H9 (cell line): Measurements from ENCODE around the gene MT1X. TPM values are rescaled to one million over a fixed set of nuclear protein-coding genes. Genes with fewer than 3 reads are reported as not detected.

Source experiments
- DNase-seq: peaks from one replicate; pipeline ENCODE4 v3.0.0-alpha.2; 2017
- H2AFZ ChIP-seq: one replicate; pipeline ENCODE4 v1.6.1; 2013; ENCODE audit warnings: mild to moderate bottlenecking, low read length, control low read depth, moderate library complexity
- H2AK5ac ChIP-seq: 2 replicates; pipeline ENCODE4 v1.6.1; 2013; ENCODE audit warnings: low read length, control low read depth, mixed read lengths; ENCODE audit not compliant: insufficient read length
- H2BK120ac ChIP-seq: one replicate; pipeline ENCODE4 v1.6.1; 2013; ENCODE audit warnings: low read depth, mild to moderate bottlenecking, low read length, control low read depth, inconsistent platforms; ENCODE audit not compliant: poor library complexity, severe bottlenecking
- H2BK12ac ChIP-seq: 2 replicates; pipeline ENCODE4 v1.6.1; 2013; ENCODE audit warnings: low read length, control low read depth, mixed read lengths, low read depth; ENCODE audit not compliant: insufficient read length
- H2BK15ac ChIP-seq: 2 replicates; pipeline ENCODE4 v1.6.1; 2013; ENCODE audit warnings: low read depth, low read length, control low read depth
- H2BK20ac ChIP-seq: one replicate; pipeline ENCODE4 v1.6.1; 2013; ENCODE audit warnings: low read depth, mild to moderate bottlenecking, low read length, control low read depth, inconsistent platforms; ENCODE audit not compliant: poor library complexity, severe bottlenecking
- H2BK5ac ChIP-seq: 2 replicates; pipeline ENCODE4 v1.6.1; 2013; ENCODE audit warnings: low read length, control low read depth, mixed read lengths; ENCODE audit not compliant: insufficient read length
- H3K14ac ChIP-seq: 2 replicates; pipeline ENCODE4 v1.6.1; 2013; ENCODE audit warnings: low read length, control low read depth; ENCODE audit not compliant: insufficient read depth
- H3K18ac ChIP-seq: 2 replicates; pipeline ENCODE4 v1.6.1; 2013; ENCODE audit warnings: low read depth, mild to moderate bottlenecking, mixed read lengths, low read length, control low read depth; ENCODE audit not compliant: insufficient read length
- H3K23ac ChIP-seq: 2 replicates; pipeline ENCODE4 v1.6.1; 2013; ENCODE audit warnings: low read length, control low read depth, mixed read lengths, low read depth; ENCODE audit not compliant: insufficient read length
- H3K23me2 ChIP-seq: 2 replicates; pipeline ENCODE4 v1.6.1; 2013; ENCODE audit warnings: low read depth, mild to moderate bottlenecking, mixed read lengths, low read length, control low read depth; ENCODE audit not compliant: insufficient read length, poor library complexity, severe bottlenecking
- H3K27ac ChIP-seq: 2 replicates; pipeline ENCODE4 v1.5.1; 2013; ENCODE audit warnings: low read length, control low read depth, mixed read lengths, low read depth; ENCODE audit not compliant: insufficient read length
- H3K27me3 ChIP-seq: 2 replicates; pipeline ENCODE4 v1.6.1; 2013; ENCODE audit warnings: low read length, control low read depth, inconsistent platforms; ENCODE audit not compliant: insufficient read depth
- H3K4ac ChIP-seq: 2 replicates; pipeline ENCODE4 v1.6.1; 2013; ENCODE audit warnings: low read depth, mild to moderate bottlenecking, control low read depth, inconsistent platforms, low read length, moderate library complexity
- H3K4me1 ChIP-seq: 2 replicates; pipeline ENCODE4 v1.6.1; 2013; ENCODE audit warnings: low read length, control low read depth, inconsistent platforms; ENCODE audit not compliant: insufficient read depth
- H3K4me2 ChIP-seq: 2 replicates; pipeline ENCODE4 v1.6.1; 2013; ENCODE audit warnings: low read length, control low read depth, mixed read lengths; ENCODE audit not compliant: insufficient read length, insufficient read depth
- H3K56ac ChIP-seq: 2 replicates; pipeline ENCODE4 v1.6.1; 2013; ENCODE audit warnings: low read depth, mild to moderate bottlenecking, mixed read lengths, low read length, control low read depth; ENCODE audit not compliant: insufficient read length
- H3K79me1 ChIP-seq: 2 replicates; pipeline ENCODE4 v1.6.1; 2013; ENCODE audit warnings: low read depth, mild to moderate bottlenecking, moderate library complexity, low read length, control low read depth, inconsistent platforms; ENCODE audit not compliant: insufficient read depth, poor library complexity, severe bottlenecking
- H3K79me2 ChIP-seq: 2 replicates; pipeline ENCODE4 v1.6.1; 2013; ENCODE audit warnings: low read length, control low read depth, inconsistent platforms; ENCODE audit not compliant: insufficient read depth
- H3K9ac ChIP-seq: 2 replicates; pipeline ENCODE4 v1.6.1; 2013; ENCODE audit warnings: low read length, control low read depth, mixed read lengths; ENCODE audit not compliant: insufficient read length; ENCODE audit errors: extremely low read depth
- H3K9me3 ChIP-seq: one replicate; pipeline ENCODE4 v1.6.1; 2013; ENCODE audit warnings: low read depth, low read length, inconsistent platforms; ENCODE audit not compliant: control insufficient read depth
- H3T11ph ChIP-seq: one replicate; pipeline ENCODE4 v1.6.1; 2013; ENCODE audit warnings: mild to moderate bottlenecking, low read length, control low read depth, inconsistent platforms
- H4K20me1 ChIP-seq: one replicate; pipeline ENCODE4 v1.6.1; 2013; ENCODE audit not compliant: control insufficient read depth, insufficient read length, insufficient read depth
- H4K5ac ChIP-seq: 2 replicates; pipeline ENCODE4 v1.6.1; 2013; ENCODE audit warnings: low read depth, mild to moderate bottlenecking, mixed read lengths, low read length, control low read depth; ENCODE audit not compliant: insufficient read length
- H4K8ac ChIP-seq: replicated peaks from 2 replicates; pipeline ENCODE4 v1.6.1; 2013; ENCODE audit warnings: low read length, control low read depth, mixed read lengths, low read depth; ENCODE audit not compliant: insufficient read length
- H4K91ac ChIP-seq: 2 replicates; pipeline ENCODE4 v1.6.1; 2013; ENCODE audit warnings: low read depth, mild to moderate bottlenecking, moderate library complexity, mixed read lengths, low read length, control low read depth; ENCODE audit not compliant: insufficient read length
- H3K27ac Mint-ChIP-seq, 3 experiments: 2 replicates in 2 of 3; 3 replicates in 1 of 3; pipeline ENCODE4 v1.8.0; 2020 to 2021; ENCODE audit warnings: mixed read lengths in 3 of 3, mild to moderate bottlenecking in 1 of 3, moderate library complexity in 1 of 3
- H3K27me3 Mint-ChIP-seq: 2 replicates; pipeline ENCODE4 v1.8.0; 2021; ENCODE audit warnings: low read depth, mild to moderate bottlenecking, moderate library complexity, mixed read lengths
- H3K36me3 Mint-ChIP-seq, 3 experiments: 2 replicates in 2 of 3; 3 replicates in 1 of 3; pipeline ENCODE4 v1.8.0; 2020 to 2021; ENCODE audit warnings: low read depth in 3 of 3, mixed read lengths in 3 of 3; ENCODE audit not compliant: insufficient read depth in 1 of 3
- H3K4me1 Mint-ChIP-seq, 2 experiments: 2 replicates each; pipeline ENCODE4 v1.8.0; 2020; ENCODE audit warnings: mixed read lengths in 2 of 2
- H3K4me3 Mint-ChIP-seq, 2 experiments: 2 replicates in 1 of 2; 3 replicates in 1 of 2; pipeline ENCODE4 v1.8.0; 2020 to 2021; ENCODE audit warnings: mild to moderate bottlenecking in 2 of 2, mixed read lengths in 2 of 2, moderate library complexity in 1 of 2
- H3K9me3 Mint-ChIP-seq, 2 experiments: 2 replicates in 1 of 2; 3 replicates in 1 of 2; pipeline ENCODE4 v1.8.0; 2020; ENCODE audit warnings: mild to moderate bottlenecking in 2 of 2, mixed read lengths in 2 of 2, moderate library complexity in 1 of 2
- WGBS: extraction: QIAGEN DNeasy Blood & Tissue Kit; methylation state at CpG from one replicate; pipeline ENCODE4 v1.1.7; 2013; ENCODE audit warnings: missing lambda C conversion rate, low lambda C conversion rate, mixed read lengths; ENCODE audit not compliant: insufficient read length; ENCODE audit errors: extremely low coverage; 5-methylcytosine and 5-hydroxymethylcytosine counted together
- total RNA-seq: library from RNA; stranded (reverse); gene quantifications from 2 replicates; pipeline ENCODE4 v1.2.1, GENCODE V29; 2021
- TF ChIP-seq, protein P1 (sequence below): fragments of 200-600 bp; sonication (generic); conservative IDR thresholded peaks from 3 replicates; pipeline ENCODE4 v1.8.0; 2021; ENCODE audit warnings: antibody characterized with exemption, mild to moderate bottlenecking

The MT1X gene
- total RNA-seq, 1 experiment from 2014 or later, result 32.1 TPM

DNA sequence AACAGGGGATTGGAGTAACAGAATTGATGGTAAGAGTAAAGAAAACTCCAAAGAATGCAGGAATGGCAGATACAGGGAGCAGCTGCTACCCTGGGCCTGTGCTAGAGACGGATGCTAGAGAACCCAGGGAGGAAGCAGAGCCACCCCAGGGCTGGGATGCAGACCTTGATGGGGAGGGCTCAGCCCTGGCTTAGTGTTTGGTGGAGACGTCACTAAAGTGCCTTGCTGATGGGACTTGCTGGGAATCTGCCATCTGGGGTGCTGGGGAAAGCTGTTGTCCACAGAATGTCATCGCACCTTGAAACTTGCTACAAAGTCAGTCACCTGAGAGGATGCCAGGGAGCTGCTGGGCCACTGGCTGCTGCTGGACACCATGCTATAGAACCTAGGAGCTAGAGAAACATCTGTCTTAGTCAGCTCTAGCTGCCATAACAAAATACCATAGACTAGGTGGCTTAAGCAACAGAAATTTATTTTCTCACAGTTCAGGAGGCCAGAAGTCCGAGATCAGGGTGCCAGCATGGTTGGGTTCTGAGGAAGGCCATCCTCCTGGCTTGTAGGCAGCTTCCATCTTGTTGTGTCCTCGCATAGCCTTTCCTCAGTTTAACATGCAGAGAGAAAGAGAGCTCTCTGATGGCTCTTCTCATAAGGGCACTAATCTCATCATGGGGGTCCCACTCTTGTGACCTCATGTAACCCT lies 15.3 kb downstream of the MT1X start:
- TF ChIP-seq, protein P1, sequence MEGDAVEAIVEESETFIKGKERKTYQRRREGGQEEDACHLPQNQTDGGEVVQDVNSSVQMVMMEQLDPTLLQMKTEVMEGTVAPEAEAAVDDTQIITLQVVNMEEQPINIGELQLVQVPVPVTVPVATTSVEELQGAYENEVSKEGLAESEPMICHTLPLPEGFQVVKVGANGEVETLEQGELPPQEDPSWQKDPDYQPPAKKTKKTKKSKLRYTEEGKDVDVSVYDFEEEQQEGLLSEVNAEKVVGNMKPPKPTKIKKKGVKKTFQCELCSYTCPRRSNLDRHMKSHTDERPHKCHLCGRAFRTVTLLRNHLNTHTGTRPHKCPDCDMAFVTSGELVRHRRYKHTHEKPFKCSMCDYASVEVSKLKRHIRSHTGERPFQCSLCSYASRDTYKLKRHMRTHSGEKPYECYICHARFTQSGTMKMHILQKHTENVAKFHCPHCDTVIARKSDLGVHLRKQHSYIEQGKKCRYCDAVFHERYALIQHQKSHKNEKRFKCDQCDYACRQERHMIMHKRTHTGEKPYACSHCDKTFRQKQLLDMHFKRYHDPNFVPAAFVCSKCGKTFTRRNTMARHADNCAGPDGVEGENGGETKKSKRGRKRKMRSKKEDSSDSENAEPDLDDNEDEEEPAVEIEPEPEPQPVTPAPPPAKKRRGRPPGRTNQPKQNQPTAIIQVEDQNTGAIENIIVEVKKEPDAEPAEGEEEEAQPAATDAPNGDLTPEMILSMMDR, result no peak
- no peak for DNase-seq
- Histone ChIP-seq H3K79me1 (no peaks in the 10 kb centered on the region), H2BK12ac (no peak overlapping the region), H4K8ac (no peak overlapping the region), H3K4ac (no peak overlapping the region), H3K27ac (no peak overlapping the region), H2AFZ (no peak overlapping the region), H2AK5ac (no peak overlapping the region), H3K4me1 (peaks cover 6% of the 10 kb centered on the region), H4K20me1 (no peaks in the 10 kb centered on the region), H3K23ac (no peak overlapping the region), H3K4me2 (no peak overlapping the region), H4K91ac (no peak overlapping the region), H4K5ac (no peak overlapping the region), H2BK20ac (no peak overlapping the region), H3K18ac (no peak overlapping the region), H2BK120ac (no peak overlapping the region), H2BK5ac (no peak overlapping the region), H3K56ac (no peak overlapping the region), H3T11ph (no peak overlapping the region), H3K9me3 (no peaks in the 10 kb centered on the region), H3K9ac (no peak overlapping the region), H3K14ac (no peak overlapping the region), H3K79me2 (no peaks in the 10 kb centered on the region), H3K27me3 (no peaks in the 10 kb centered on the region), H2BK15ac (no peak overlapping the region), H3K23me2 (no peaks in the 10 kb centered on the region)
- Mint-ChIP-seq H3K9me3 (peaks cover 11% of the 10 kb centered on the region in 2 experiments), H3K27me3 (peaks cover 8% of the 10 kb centered on the region), H3K4me1 (peaks cover 9% of the 10 kb centered on the region in 2 experiments), H3K27ac (no peak overlapping the region), H3K36me3 (peaks cover 0 to 5% (median 5%) of the 10 kb centered on the region in 3 experiments; a peak in 4 of 7 replicates), H3K4me3 (no peak overlapping the region)
- no CpG with 5 or more reads among the region's 5 CpGs for WGBS
